ENCODE results near the gene XYLB. TPM values are rescaled to one million over a fixed set of nuclear protein-coding genes. Genes with fewer than 3 reads are reported as not detected.

XYLB gene
- total RNA-seq, 4 donors from 2014 or later, result 3.1 to 6.6 (median 4.1) TPM

DNA sequence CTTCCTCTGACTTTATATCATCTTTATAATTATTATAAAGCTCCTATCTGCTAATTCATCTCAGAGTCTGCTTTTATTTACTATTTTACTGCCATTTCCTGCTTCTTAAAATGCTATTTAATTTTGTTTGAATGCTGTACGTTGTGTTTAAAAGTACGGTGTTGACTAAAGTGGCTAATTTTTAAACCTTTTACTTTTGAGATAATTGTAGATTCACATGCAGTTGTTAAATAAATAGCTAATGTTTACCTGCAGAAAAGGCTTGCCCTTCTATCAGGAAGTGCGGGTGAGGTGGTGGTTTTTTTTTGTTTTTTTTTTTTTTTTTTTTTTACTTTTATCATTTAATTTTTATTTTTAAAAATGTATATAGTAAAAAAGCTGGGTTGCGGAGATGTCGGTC lies 41.3 kb downstream of the XYLB start:
- Histone ChIP-seq H3K27ac (no peak overlapping the region), H3K9me3 (peaks cover 0 to 29% (median 8%) of the 10 kb centered on the region in 4 donors), H3K4me3 (no peak overlapping the region), H3K27me3 (no peaks in the 10 kb centered on the region), H3K36me3 (peaks cover 0 to 82% (median 0%) of the 10 kb centered on the region in 3 donors), H3K4me1 (no peaks in the 10 kb centered on the region)
- TF ChIP-seq POLR2A (IDR thresholded peaks at IDR 0.05) (no peak), EP300 (IDR thresholded peaks at IDR 0.05) (no peak)
- TF ChIP-seq, protein P1, sequence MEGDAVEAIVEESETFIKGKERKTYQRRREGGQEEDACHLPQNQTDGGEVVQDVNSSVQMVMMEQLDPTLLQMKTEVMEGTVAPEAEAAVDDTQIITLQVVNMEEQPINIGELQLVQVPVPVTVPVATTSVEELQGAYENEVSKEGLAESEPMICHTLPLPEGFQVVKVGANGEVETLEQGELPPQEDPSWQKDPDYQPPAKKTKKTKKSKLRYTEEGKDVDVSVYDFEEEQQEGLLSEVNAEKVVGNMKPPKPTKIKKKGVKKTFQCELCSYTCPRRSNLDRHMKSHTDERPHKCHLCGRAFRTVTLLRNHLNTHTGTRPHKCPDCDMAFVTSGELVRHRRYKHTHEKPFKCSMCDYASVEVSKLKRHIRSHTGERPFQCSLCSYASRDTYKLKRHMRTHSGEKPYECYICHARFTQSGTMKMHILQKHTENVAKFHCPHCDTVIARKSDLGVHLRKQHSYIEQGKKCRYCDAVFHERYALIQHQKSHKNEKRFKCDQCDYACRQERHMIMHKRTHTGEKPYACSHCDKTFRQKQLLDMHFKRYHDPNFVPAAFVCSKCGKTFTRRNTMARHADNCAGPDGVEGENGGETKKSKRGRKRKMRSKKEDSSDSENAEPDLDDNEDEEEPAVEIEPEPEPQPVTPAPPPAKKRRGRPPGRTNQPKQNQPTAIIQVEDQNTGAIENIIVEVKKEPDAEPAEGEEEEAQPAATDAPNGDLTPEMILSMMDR (IDR thresholded peaks at IDR 0.05), result no peak
- WGBS, 2 donors, result 98 to 99% methylated on average over 5 of the region's 5 CpGs
- no peak for DNase-seq (ENCODE audit: low spot score in 2 of 2)

DNA sequence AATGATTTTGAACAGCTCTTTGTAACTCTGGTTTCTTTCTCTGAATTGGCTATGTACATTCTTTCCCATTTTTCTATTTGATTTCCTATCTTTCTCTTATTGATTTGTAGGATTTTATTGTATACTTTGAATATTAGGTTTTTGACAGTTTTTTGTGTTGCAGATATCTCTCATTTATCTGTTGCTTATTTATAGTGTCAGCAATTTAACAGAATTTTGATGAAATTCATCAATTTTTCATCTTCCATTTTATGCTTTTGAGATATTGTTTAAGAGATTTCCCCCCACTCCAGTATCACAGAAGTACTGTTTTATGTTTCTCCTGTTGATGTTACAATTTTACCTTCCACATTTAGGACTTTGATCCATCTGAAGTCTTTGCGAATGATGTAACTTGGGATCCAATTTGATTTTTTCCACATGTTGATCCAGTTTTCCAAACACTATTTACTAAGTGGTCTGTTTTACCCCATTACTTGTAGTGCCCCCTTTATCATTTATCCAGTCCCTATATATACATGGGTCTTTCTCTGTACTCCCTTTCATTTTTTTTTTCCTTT lies 46.1 kb downstream of the XYLB start:
- no peak for DNase-seq (ENCODE audit: low spot score in 2 of 2)
- TF ChIP-seq EP300 (IDR thresholded peaks at IDR 0.05) (no peak), POLR2A (IDR thresholded peaks at IDR 0.05) (no peak)
- TF ChIP-seq, protein P1 (IDR thresholded peaks at IDR 0.05), result no peak
- 95 to 100% methylated on average over 1 of the region's 1 CpG for WGBS, 2 donors
- no peak overlapping the region for H3K27ac ChIP-seq
- H3K36me3 ChIP-seq, result peaks cover 0 to 75% (median 0%) of the 10 kb centered on the region in 3 donors
- H3K4me3 ChIP-seq, result no peak overlapping the region
- H3K4me1 ChIP-seq, result no peaks in the 10 kb centered on the region
- peaks cover 0 to 4% (median 1%) of the 10 kb centered on the region in 4 donors for H3K9me3 ChIP-seq
- H3K27me3 ChIP-seq, result no peaks in the 10 kb centered on the region

DNA sequence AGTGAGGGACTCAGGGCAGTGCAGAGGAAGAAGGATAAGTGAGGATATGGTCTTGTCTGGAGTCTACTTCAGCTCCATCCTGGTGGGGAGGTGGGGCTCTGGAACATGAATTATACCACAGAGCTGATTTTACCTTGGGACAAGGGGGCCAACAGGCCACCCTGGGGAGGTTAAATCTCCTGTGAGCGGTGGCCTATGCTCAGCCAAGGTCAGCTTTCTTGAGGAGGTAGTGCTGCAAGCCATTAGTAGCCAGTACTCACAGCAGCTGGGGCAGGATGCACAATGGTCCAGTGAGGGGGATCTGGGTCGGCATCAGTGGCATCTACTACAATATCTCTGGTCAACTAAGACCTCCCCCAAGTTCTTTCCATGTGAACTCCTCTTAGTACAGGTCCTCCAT lies 49.7 kb downstream of the XYLB start:
- TF ChIP-seq POLR2A (IDR thresholded peaks at IDR 0.05) (no peak), EP300 (IDR thresholded peaks at IDR 0.05) (no peak)
- TF ChIP-seq, protein P1 (IDR thresholded peaks at IDR 0.05), result no peak
- Histone ChIP-seq H3K9me3 (no peaks in the 10 kb centered on the region), H3K36me3 (peaks cover 0 to 91% (median 0%) of the 10 kb centered on the region in 3 donors), H3K27ac (no peak overlapping the region), H3K27me3 (no peaks in the 10 kb centered on the region), H3K4me3 (no peak overlapping the region), H3K4me1 (no peaks in the 10 kb centered on the region)
- DNase-seq (ENCODE audit: low spot score in 2 of 2), result no peak
- WGBS, 2 donors, result 91 to 96% methylated on average over 2 of the region's 2 CpGs

- Histone ChIP-seq H3K4me1 (no peaks in the 10 kb centered on the region), H3K27ac (no peak overlapping the region), H3K27me3 (no peaks in the 10 kb centered on the region), H3K9me3 (no peaks in the 10 kb centered on the region), H3K36me3 (peaks cover 0 to 91% (median 0%) of the 10 kb centered on the region in 3 donors), H3K4me3 (no peak overlapping the region)
- 96% methylated on average over 5 of the region's 5 CpGs for WGBS, 2 donors
- no peak for DNase-seq (ENCODE audit: low spot score in 2 of 2)
- TF ChIP-seq POLR2A (IDR thresholded peaks at IDR 0.05) (no peak), EP300 (IDR thresholded peaks at IDR 0.05) (no peak)
- TF ChIP-seq, protein P1 (IDR thresholded peaks at IDR 0.05), result no peak
These were observed 50.3 kb downstream of the XYLB start for GRCh38 chr3:38396861-38397260.

DNA sequence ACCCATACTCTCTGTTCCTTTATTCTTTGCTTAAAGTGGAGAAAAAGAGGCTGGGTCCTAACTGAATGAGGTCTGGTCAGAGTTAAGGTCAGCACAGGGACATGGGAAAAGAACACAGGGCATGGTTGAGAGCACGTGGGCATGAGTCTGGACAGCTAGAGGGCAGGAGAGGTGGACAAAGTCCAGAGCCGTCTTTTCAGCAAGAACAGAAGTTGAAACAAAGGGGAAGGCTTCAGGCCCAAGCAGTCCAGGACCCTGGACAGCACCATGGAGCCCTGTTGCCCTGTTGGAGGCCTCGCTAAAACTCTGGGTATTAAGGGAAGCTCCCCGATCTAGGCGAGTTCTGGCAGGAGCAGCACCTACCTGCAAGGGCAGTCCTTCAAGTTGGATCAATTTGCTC lies 50.7 kb downstream of the XYLB start:
- Histone ChIP-seq H3K36me3 (peaks cover 0 to 91% (median 0%) of the 10 kb centered on the region in 3 donors), H3K27ac (no peak overlapping the region), H3K9me3 (no peaks in the 10 kb centered on the region), H3K27me3 (no peaks in the 10 kb centered on the region), H3K4me3 (no peak overlapping the region), H3K4me1 (no peaks in the 10 kb centered on the region)
- DNase-seq (ENCODE audit: low spot score in 2 of 2), result no peak
- TF ChIP-seq EP300 (IDR thresholded peaks at IDR 0.05), result no peak
- TF ChIP-seq, protein P1 (IDR thresholded peaks at IDR 0.05), result no peak
- TF ChIP-seq POLR2A (IDR thresholded peaks at IDR 0.05), result no peak
- WGBS, 2 donors, result 37 to 38% methylated on average over 5 of the region's 5 CpGs
